Right hindlimb (tissue), 1 donor: Measurements from ENCODE around the gene FANCC.
"Not testable (repeated sequence)": the region's sequence is repeated elsewhere in the genome, so short reads cannot be mapped to it uniquely, and the experiment has no call there.

ENCODE experiments used
- DNase-seq: peaks from one replicate; pipeline ENCODE4 v3.0.0-alpha.2; 2018

Gene FANCC

GRCh38 chr9:95329061-95329460, 11.6 kb upstream of the FANCC start:
- not testable (repeated sequence) for DNase-seq

DNA sequence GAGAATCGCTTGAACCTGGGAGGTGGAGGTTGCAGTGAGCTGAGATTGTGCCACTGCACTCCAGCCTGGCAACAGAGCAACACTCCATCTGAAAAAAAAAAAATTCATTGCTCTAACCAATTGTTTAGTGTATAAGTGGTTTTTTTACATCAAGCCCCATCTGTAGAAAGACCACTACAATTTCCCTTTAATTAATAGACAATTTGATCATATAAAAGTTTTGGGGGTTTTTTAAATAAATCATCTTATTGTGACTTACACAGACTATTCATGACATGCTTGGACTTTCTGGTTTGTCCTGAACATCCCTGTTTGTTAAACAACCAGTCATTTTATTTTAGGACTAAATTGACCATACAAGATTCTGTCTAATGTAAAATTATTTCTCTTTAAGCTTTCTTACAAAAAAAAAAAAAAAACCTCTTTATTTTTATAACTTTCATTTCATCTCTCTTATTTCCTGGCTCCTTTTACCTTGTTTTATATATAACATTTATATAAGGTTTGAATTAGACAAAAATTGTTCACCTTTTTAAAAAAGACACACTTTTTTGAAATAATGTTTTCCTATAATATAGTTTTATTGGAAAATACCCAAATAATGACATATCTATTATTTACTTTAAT, 9.8 kb upstream of the FANCC start:
- DNase-seq, result no peak

- no peak for DNase-seq
Measured at GRCh38 chr9:95325221-95325620, 7.7 kb upstream of the FANCC start.

- no peak for DNase-seq
Measured at GRCh38 chr9:95317893-95318211, 343 bp upstream of the FANCC start.

- peak; percentile 88 for DNase-seq
Measured at GRCh38 chr9:95316794-95317118, 753 bp downstream of the FANCC start.

- DNase-seq, result no peak
Measured at GRCh38 chr9:95316274-95316673, 1.2 kb downstream of the FANCC start.

DNA sequence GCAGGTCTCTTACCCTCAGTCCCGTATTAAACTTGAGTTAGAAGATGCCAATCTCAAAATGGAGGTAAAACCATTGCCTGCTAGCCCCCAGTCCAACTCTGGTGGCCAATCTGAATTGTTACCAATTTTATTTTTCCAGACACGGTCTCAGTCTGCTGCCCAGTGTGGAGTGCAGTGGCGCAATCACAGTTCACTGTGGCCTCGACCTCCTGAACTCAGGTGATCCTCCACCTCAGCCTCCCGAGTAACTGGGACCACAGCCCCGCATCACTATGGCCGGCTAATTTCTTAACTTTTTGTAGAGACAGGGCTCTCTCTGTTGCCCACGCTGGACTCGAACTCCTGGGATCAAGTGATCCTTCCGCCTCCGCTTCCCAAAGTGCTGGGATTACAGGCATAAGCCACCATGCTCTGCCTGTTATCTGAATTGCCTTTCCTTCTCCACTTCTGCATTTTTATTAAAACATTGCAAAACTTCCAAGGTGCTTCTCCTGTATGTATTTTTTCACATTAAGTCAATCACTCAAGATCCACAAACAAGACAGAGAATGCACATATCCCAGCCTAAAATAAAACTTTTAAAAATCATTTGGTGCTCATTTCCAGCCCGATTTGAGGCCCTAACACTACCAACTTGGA, 2.3 kb downstream of the FANCC start:
- no peak for DNase-seq

DNA sequence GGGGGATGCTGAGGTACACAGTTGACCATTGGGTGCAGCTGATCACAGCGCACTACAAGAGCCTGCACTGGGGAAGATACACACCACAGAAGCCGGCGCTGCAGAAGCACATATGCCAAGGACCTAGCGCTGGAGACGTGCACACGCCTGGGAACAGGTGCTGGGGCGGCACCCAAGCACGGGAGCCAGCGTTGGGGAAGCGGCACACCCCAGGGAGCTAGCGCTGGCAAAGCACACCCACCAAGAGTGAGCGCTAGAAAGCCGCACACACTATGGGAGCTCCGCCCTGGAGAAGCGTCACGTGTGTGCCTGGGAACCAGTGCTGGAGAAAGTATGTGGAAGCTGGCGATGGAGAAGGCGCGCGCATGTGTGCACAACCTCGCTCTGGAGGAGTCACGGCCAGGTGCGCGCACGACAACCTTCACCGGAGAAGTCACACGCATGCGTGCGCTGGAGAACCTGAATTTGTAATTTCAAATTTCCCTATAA, 4.5 kb downstream of the FANCC start:
- peak; percentile 73 for DNase-seq

DNA sequence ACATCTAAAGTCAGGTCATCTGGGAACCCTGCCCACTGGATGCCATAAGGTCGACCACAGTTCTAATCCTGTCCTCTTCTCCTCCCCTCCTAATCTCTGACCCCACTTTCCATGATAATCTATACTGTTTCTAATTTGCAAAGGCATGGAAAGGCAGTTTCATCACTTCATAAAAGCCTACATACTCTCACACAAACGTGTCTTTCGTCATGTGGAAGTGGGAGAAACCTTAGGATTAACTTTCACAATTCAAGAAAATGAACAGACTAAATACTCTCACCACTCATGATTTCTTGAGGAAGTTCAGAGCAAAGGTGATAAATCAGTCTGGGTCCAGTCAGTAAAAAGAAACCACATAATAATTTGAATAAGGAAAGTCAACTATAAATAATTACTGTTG, 5.5 kb downstream of the FANCC start:
- DNase-seq, result no peak

- no peak for DNase-seq
Measured at GRCh38 chr9:95307538-95307937, 10.0 kb downstream of the FANCC start.

DNA sequence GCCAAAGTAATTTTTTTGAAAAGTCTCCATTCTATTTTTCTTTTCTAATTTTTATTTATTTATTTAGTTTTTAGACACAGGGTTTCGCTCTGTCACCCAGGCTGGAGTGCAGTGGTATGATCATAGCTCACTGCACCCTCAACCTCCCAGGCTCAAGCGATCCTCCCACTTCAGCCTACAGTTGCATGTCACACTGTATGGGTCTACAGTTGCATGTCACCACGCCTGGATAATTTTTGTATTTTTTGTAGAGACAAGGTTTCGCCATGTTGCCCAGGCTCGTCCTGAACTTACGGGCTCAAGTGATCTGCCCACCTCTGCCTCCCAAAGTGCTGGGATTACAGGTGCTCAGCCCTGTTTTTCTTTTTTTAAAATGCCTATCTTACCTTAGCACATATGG, 10.7 kb downstream of the FANCC start:
- no peak for DNase-seq

- no peak for DNase-seq
Measured at GRCh38 chr9:95305770-95306492, 11.6 kb downstream of the FANCC start.

GRCh38 chr9:95302479-95302878, 15.0 kb downstream of the FANCC start:
- no peak for DNase-seq

GRCh38 chr9:95297760-95298159, 19.7 kb downstream of the FANCC start:
- no peak for DNase-seq

DNA sequence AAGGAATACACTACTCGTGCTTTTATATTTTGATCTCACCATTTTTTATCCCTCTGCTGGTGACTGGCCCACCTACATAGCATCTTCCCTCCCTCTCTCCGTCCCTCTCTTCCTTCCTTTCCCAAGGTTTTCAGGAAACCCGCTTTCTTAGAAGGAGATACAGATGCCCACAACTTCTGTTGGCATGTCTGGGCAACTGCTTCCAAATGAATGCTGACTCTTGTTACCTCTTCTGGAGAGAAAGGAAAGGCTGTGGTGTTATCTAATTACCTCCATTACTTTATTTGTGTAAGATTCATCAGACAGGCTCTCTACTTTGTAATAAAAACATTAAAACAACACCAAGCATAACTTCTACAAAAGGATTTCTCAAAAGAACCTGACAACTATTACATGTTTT, 20.2 kb downstream of the FANCC start:
- DNase-seq, result no peak

GRCh38 chr9:95296761-95297160, 20.7 kb downstream of the FANCC start:
- no peak for DNase-seq

GRCh38 chr9:95293296-95293695, 24.2 kb downstream of the FANCC start:
- not testable (repeated sequence) for DNase-seq

- no peak for DNase-seq
Measured at GRCh38 chr9:95292226-95292625, 25.3 kb downstream of the FANCC start.

DNA sequence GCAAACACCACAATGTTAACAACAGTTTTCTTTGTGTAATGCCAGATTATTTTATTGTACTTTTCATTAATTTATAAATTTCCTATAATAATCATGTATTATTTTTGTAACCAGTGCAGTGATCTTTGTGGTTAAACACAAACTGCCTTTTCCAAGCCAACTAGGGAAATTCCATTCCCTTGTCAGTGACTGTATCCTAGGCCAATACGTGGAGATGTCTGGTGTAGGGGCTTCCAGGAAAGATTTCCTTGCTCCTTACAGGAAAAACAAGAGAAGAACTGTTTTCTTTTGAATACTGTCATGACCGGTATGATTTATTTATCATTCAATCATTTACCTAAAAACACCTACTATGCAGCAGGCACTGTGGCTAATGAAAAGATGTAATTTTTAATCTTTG, 31.4 kb downstream of the FANCC start:
- DNase-seq, result no peak

DNA sequence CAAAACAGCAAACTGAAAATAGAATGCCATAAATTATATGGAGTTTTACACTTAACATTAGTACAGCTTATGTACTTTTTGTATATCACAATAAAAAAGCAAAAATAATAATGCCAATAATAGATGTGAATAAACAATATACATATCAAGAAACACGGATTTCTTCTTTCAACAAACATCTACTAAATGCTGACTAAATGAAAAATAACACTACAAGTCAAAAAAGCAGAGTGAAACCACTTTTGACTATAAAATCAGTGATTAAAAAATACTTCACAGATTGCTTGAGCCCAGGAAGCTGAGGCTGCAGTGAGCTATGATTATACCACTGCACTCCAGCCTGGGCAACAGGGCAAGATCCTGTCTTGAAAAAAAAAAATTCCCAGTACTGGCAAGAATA, 32.2 kb downstream of the FANCC start:
- DNase-seq, result no peak

DNA sequence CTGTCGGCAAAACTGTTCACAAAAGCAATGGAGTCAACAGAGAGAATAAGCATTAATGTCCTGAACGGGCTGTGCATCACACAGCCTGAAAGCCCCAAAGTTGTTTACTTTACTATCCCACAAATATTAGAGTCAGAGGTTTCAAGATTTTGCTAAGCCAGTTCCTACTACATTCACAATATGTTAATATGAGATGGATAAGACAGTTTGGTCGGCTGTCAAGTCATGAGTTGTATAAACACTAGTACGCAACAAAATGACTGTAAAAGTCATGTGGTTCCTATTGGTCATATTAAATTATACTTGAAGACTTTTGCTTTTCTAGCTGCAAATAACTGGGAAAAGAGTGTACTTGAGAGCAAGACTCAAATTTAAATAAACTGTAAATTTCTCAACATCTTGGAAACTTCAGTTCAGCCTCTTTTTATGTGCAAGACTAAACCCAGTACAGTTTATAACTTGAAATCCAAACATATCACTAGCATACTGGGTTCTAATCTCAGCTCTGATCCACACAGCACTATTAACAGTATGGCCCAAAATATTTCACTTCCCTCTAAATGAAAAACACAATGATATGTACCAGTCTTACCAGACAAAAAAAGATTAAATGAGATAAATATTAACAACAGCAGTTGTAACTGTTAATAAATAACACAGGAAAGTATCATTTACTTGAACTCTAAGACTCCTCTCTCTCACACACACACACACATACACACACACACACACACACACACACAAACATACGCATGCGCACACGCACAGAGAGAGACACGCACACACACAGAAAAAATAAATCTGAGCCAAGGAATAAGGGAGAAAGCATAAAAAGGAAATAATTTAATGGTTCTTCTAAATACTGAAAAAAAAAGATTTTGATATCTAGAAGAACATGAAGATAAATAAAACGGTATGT, 33.1 kb downstream of the FANCC start:
- DNase-seq, result no peak

- DNase-seq, result no peak
Measured at GRCh38 chr9:95283673-95284072, 33.8 kb downstream of the FANCC start.

- no peak for DNase-seq
Measured at GRCh38 chr9:95282332-95282731, 35.2 kb downstream of the FANCC start.
